Osteoblast (primary cell): Measurements from ENCODE around the gene RAPGEF1. TPM values are rescaled to one million over a fixed set of nuclear protein-coding genes. Genes with fewer than 3 reads are reported as not detected.

Experiments used
- DNase-seq: peaks from one replicate; pipeline ENCODE4 v3.0.0; 2011; ENCODE audit warnings: low spot score, mixed read lengths; ENCODE audit not compliant: insufficient read length; ENCODE audit errors: missing footprints
- H2AFZ ChIP-seq: 2 replicates; pipeline ENCODE4 v1.6.0; 2011; ENCODE audit warnings: mild to moderate bottlenecking, low read length
- H3K27ac ChIP-seq: 2 replicates; pipeline ENCODE4 v1.5.1; 2011; ENCODE audit warnings: mild to moderate bottlenecking, low read depth, low read length, moderate library complexity
- H3K27me3 ChIP-seq: 2 replicates; pipeline ENCODE4 v1.6.0; 2012; ENCODE audit warnings: mild to moderate bottlenecking, control low read depth, inconsistent platforms, low read length, moderate library complexity; ENCODE audit not compliant: insufficient read depth
- H3K36me3 ChIP-seq: 2 replicates; pipeline ENCODE4 v1.5.1; 2011; ENCODE audit warnings: mild to moderate bottlenecking, low read length, control low read depth, moderate library complexity; ENCODE audit not compliant: insufficient read depth
- H3K4me1 ChIP-seq: 2 replicates; pipeline ENCODE4 v1.5.1; 2011; ENCODE audit warnings: mild to moderate bottlenecking, low read length, control low read depth, moderate library complexity; ENCODE audit not compliant: insufficient read depth
- H3K4me2 ChIP-seq: 2 replicates; pipeline ENCODE4 v1.6.0; 2011; ENCODE audit warnings: mild to moderate bottlenecking, low read length; ENCODE audit not compliant: insufficient read depth
- H3K4me3 ChIP-seq: fragments of 200-600 bp; sonication (generic); 3 replicates; pipeline ENCODE4 v1.5.1; 2012; ENCODE audit warnings: mild to moderate bottlenecking, low read length, inconsistent platforms; ENCODE audit not compliant: insufficient read depth
- H3K79me2 ChIP-seq: 2 replicates; pipeline ENCODE4 v1.6.0; 2012; ENCODE audit warnings: mild to moderate bottlenecking, low read length, control low read depth, inconsistent platforms; ENCODE audit not compliant: insufficient read depth
- H3K9me3 ChIP-seq: 2 replicates; pipeline ENCODE4 v1.5.1; 2011; ENCODE audit warnings: low read depth, low read length, control low read depth
- H4K20me1 ChIP-seq: 2 replicates; pipeline ENCODE4 v1.6.0; 2012; ENCODE audit warnings: mild to moderate bottlenecking, low read length, control low read depth; ENCODE audit not compliant: insufficient read depth
- CTCF ChIP-seq: IDR thresholded peaks from 2 replicates; pipeline ENCODE4 v1.5.1; 2011; ENCODE audit warnings: mild to moderate bottlenecking, low read depth, low read length, moderate library complexity; ENCODE audit errors: extremely low read depth
- total RNA-seq: library from RNA; depleted of rRNA; stranded (reverse); fragments of >200 nt; gene quantifications from 2 replicates; pipeline ENCODE4 v1.2.3, GENCODE V29; 2012

The RAPGEF1 gene
- total RNA-seq, 1 donor: 34.7 TPM

DNA sequence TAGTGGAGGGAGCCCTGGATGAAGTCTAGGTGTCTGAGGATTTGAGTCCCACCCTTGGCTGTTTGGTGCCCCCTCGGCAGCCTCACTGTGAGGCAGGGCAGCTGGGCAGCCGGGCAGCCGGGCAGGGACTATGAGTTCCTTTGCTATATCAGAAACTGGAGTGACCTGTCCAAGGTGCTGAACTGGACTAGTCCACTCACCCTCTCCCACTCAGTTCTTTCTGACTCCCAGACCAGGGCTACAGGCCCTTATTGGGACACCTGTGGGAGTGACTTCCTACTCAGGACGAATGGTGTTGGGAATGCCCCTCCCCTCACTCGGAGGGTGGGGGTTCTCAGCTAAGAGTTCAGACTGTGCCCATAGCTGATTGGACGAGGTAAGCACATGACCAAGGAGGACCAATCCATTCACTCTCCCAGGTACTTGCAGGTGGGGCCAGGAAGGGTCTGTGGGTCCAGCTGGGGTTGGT, 34.1 kb upstream of the RAPGEF1 start:
- Histone ChIP-seq H4K20me1 (peaks cover 3% of the 10 kb centered on the region), H3K36me3 (no peaks in the 10 kb centered on the region), H3K27me3 (peaks cover 15% of the 10 kb centered on the region), H2AFZ (no peak overlapping the region), H3K27ac (no peak overlapping the region), H3K79me2 (no peaks in the 10 kb centered on the region), H3K4me3 (no peak overlapping the region), H3K9me3 (no peaks in the 10 kb centered on the region), H3K4me1 (no peaks in the 10 kb centered on the region), H3K4me2 (no peak overlapping the region)
- peak; percentile 97 for DNase-seq
- TF ChIP-seq CTCF: no peak

DNA sequence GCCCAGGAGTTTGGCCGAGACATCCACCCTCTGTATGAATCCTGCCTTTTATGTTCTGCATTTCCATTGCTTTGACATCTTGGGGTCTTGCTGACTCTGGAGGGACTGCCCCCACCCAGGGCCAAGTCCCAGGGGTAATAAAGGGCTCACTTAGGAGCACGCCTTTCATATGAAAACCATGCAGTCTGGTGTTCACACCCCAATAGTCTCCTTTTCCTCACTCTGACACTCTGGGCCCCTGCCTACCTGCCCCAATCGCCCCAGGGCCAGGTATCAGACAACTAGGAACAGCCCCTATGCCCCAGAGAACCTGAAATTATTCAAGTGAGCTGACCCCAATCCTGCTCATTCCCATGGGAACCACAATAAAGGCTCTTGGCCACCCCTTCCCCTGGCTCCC, 33.1 kb upstream of the RAPGEF1 start:
- DNase-seq: no peak
- H4K20me1 ChIP-seq: peaks cover 3% of the 10 kb centered on the region
- H3K4me3 ChIP-seq: no peak overlapping the region
- H3K36me3 ChIP-seq: no peaks in the 10 kb centered on the region
- no peak overlapping the region for H2AFZ ChIP-seq
- no peaks in the 10 kb centered on the region for H3K79me2 ChIP-seq
- no peak for TF ChIP-seq CTCF
- H3K27me3 ChIP-seq: peaks cover 20% of the 10 kb centered on the region
- H3K4me2 ChIP-seq: no peak overlapping the region
- H3K27ac ChIP-seq: no peak overlapping the region
- H3K4me1 ChIP-seq: no peaks in the 10 kb centered on the region
- H3K9me3 ChIP-seq: no peaks in the 10 kb centered on the region

- Histone ChIP-seq H3K27me3 (peaks cover 20% of the 10 kb centered on the region), H3K79me2 (no peaks in the 10 kb centered on the region), H3K4me2 (no peak overlapping the region), H3K4me3 (no peak overlapping the region), H3K27ac (no peak overlapping the region), H3K4me1 (no peaks in the 10 kb centered on the region), H3K9me3 (no peaks in the 10 kb centered on the region), H2AFZ (no peak overlapping the region), H4K20me1 (peaks cover 3% of the 10 kb centered on the region), H3K36me3 (no peaks in the 10 kb centered on the region)
- TF ChIP-seq CTCF: no peak
- no peak for DNase-seq
Observed at GRCh38 chr9:131771646-131772045, 31.8 kb upstream of the RAPGEF1 start.

DNA sequence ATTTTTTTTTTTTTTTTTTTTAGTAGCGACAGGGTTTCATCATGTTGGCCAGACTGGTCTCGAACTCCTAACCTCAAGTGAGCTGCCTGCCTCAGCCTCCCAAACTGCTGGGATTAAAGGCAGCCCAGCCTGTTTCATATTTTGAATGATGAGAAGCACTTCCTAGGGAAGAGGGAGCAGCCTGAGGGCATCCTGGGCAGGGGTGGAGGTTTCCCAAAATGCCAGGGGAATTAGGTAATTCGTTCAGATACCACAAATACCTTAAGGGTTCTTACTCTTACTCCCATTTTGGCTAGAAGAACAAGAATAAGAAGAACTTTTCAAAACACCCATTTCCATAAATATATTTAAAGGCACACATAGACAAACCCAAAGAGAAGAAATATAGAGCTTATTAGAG, 29.5 kb upstream of the RAPGEF1 start:
- H3K27ac ChIP-seq: no peak overlapping the region
- no peak overlapping the region for H3K4me2 ChIP-seq
- no peaks in the 10 kb centered on the region for H3K79me2 ChIP-seq
- H4K20me1 ChIP-seq: no peaks in the 10 kb centered on the region
- TF ChIP-seq CTCF: no peak
- H2AFZ ChIP-seq: no peak overlapping the region
- peaks cover 25% of the 10 kb centered on the region for H3K27me3 ChIP-seq
- H3K9me3 ChIP-seq: no peaks in the 10 kb centered on the region
- no peaks in the 10 kb centered on the region for H3K36me3 ChIP-seq
- H3K4me1 ChIP-seq: no peaks in the 10 kb centered on the region
- DNase-seq: no peak
- no peak overlapping the region for H3K4me3 ChIP-seq
